CD4-positive, alpha-beta T cell (primary cell): ENCODE data around the gene CEP135. TPM values are rescaled to one million over a fixed set of nuclear protein-coding genes. Genes with fewer than 3 reads are reported as not detected.

Source experiments
- ATAC-seq: fragments of 200-7000 bp; cut with Tn5 transposase; one replicate; pipeline ENCODE4 v1.10.0; 2022; ENCODE audit warnings: mild to moderate bottlenecking; ENCODE audit not compliant: poor library complexity
- CTCF ChIA-PET: fragments of 350-600 bp; sonication (Branson Sonifier 250); formaldehyde crosslinking; loops from one replicate; lab custom pipeline; 2021; ENCODE audit warnings: antibody characterized with exemption, inconsistent platforms; lab: Charles Lee
- POLR2A ChIA-PET: fragments of 350-600 bp; sonication (Branson Sonifier 250); formaldehyde crosslinking; loops from one replicate; lab custom pipeline; 2021; ENCODE audit warnings: antibody characterized with exemption, inconsistent platforms; lab: Charles Lee
- DNase-seq, 14 experiments: peaks; one replicate each; pipeline ENCODE4 v3.0.0-alpha.2; 2013 to 2020; ENCODE audit warnings: mixed read lengths in 2 of 14
- H3K27ac ChIP-seq, 2 donors: one replicate each; pipeline versions ENCODE4 v1.5.1 to v1.7.0; 2013; ENCODE audit warnings: low read length in 2 of 2, low read depth in 1 of 2, mild to moderate bottlenecking in 1 of 2
- H3K27me3 ChIP-seq, 2 experiments: 1 replicate in 1 of 2; 2 replicates in 1 of 2; pipeline versions ENCODE4 v1.6.1 to v1.7.0; 2013; ENCODE audit warnings: low read length in 2 of 2, control low read depth in 1 of 2, mild to moderate bottlenecking in 1 of 2, moderate library complexity in 1 of 2; ENCODE audit not compliant: insufficient read depth in 2 of 2, control insufficient read depth in 1 of 2
- H3K36me3 ChIP-seq: one replicate; pipeline ENCODE4 v1.6.1; 2013; ENCODE audit warnings: low read length, control low read depth; ENCODE audit not compliant: insufficient read depth
- H3K4me1 ChIP-seq: one replicate; pipeline ENCODE4 v1.6.1; 2013; ENCODE audit warnings: low read length, control low read depth; ENCODE audit not compliant: insufficient read depth
- H3K4me3 ChIP-seq: one replicate; pipeline ENCODE4 v1.5.1; 2013; ENCODE audit warnings: mild to moderate bottlenecking, low read length, moderate library complexity
- H3K9me3 ChIP-seq, 2 experiments: 1 replicate in 1 of 2; 2 replicates in 1 of 2; pipeline versions ENCODE4 v1.6.1 to v1.7.0; 2013; ENCODE audit warnings: low read length in 2 of 2, mild to moderate bottlenecking in 2 of 2, control low read depth in 1 of 2, moderate library complexity in 1 of 2; ENCODE audit not compliant: control insufficient read depth in 1 of 2, insufficient read depth in 1 of 2
- H3K27ac Mint-ChIP-seq: one replicate; pipeline ENCODE4 v1.8.0; 2020; ENCODE audit warnings: mixed read lengths
- H3K27me3 Mint-ChIP-seq: one replicate; pipeline ENCODE4 v1.8.0; 2021; ENCODE audit warnings: mixed read lengths
- H3K36me3 Mint-ChIP-seq: one replicate; pipeline ENCODE4 v1.8.0; 2021; ENCODE audit warnings: low read depth, mixed read lengths
- H3K4me1 Mint-ChIP-seq: one replicate; pipeline ENCODE4 v1.8.0; 2021; ENCODE audit warnings: low read depth, mixed read lengths
- H3K4me3 Mint-ChIP-seq: one replicate; pipeline ENCODE4 v1.8.0; 2020; ENCODE audit warnings: mild to moderate bottlenecking, mixed read lengths
- H3K9me3 Mint-ChIP-seq: one replicate; pipeline ENCODE4 v1.8.0; 2020; ENCODE audit warnings: mixed read lengths
- intact Hi-C, 2 experiments: fragments of 100-400 bp; cut with DNase I in 1 of 2; cut with micrococcal nuclease in 1 of 2; formaldehyde crosslinking; loops; one replicate each; pipeline versions ENCODE4 v1.15.1 to v1.9.0; 2023 to 2025; cut with DNase I, micrococcal nuclease
- total RNA-seq, 174 experiments: library from RNA in 2 of 174; stranded (reverse) in 2 of 174; gene quantifications; one replicate each; pipeline ENCODE4 v1.2.3 and lab custom pipeline; 2021 to 2026
- TF ChIP-seq, protein P1 (sequence below): fragments of 200-600 bp; IDR thresholded peaks from one replicate; pipeline ENCODE4 v1.8.0; 2022; ENCODE audit warnings: antibody characterized with exemption, mild to moderate bottlenecking

CEP135 gene
- total RNA-seq, 2 experiments from 2014 or later = 19.6 to 21.0 TPM

GRCh38 chr4:55925241-55925640 lies 23.5 kb upstream of the CEP135 start:
- H3K4me3 Mint-ChIP-seq = no peak overlapping the region
- DNase-seq (no peak), ATAC-seq (no peak)
- no peaks in the 10 kb centered on the region for H3K9me3 Mint-ChIP-seq
- no peaks in the 10 kb centered on the region for H3K36me3 ChIP-seq
- H3K4me1 Mint-ChIP-seq = no peaks in the 10 kb centered on the region
- CTCF ChIA-PET = no interaction called here
- H3K27me3 Mint-ChIP-seq = no peaks in the 10 kb centered on the region
- POLR2A ChIA-PET = no interaction called here
- no peaks in the 10 kb centered on the region for H3K36me3 Mint-ChIP-seq
- intact Hi-C loops = no loop called here
- H3K27ac ChIP-seq = no peak overlapping the region
- no peaks in the 10 kb centered on the region for H3K27me3 ChIP-seq
- no peaks in the 10 kb centered on the region for H3K9me3 ChIP-seq
- H3K27ac Mint-ChIP-seq = no peak overlapping the region
- H3K4me3 ChIP-seq = no peak overlapping the region
- TF ChIP-seq, protein P1, sequence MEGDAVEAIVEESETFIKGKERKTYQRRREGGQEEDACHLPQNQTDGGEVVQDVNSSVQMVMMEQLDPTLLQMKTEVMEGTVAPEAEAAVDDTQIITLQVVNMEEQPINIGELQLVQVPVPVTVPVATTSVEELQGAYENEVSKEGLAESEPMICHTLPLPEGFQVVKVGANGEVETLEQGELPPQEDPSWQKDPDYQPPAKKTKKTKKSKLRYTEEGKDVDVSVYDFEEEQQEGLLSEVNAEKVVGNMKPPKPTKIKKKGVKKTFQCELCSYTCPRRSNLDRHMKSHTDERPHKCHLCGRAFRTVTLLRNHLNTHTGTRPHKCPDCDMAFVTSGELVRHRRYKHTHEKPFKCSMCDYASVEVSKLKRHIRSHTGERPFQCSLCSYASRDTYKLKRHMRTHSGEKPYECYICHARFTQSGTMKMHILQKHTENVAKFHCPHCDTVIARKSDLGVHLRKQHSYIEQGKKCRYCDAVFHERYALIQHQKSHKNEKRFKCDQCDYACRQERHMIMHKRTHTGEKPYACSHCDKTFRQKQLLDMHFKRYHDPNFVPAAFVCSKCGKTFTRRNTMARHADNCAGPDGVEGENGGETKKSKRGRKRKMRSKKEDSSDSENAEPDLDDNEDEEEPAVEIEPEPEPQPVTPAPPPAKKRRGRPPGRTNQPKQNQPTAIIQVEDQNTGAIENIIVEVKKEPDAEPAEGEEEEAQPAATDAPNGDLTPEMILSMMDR = no peak
- no peaks in the 10 kb centered on the region for H3K4me1 ChIP-seq

GRCh38 chr4:55926610-55927009 lies 22.1 kb upstream of the CEP135 start:
- POLR2A ChIA-PET = no interaction called here
- H3K27me3 ChIP-seq = no peaks in the 10 kb centered on the region
- H3K36me3 ChIP-seq = no peaks in the 10 kb centered on the region
- no peak for ATAC-seq
- no peaks in the 10 kb centered on the region for H3K27me3 Mint-ChIP-seq
- TF ChIP-seq, protein P1 = no peak
- CTCF ChIA-PET = no interaction called here
- no peak for DNase-seq
- H3K27ac Mint-ChIP-seq = no peak overlapping the region
- H3K36me3 Mint-ChIP-seq = no peaks in the 10 kb centered on the region
- no peaks in the 10 kb centered on the region for H3K9me3 Mint-ChIP-seq
- H3K4me3 Mint-ChIP-seq = no peak overlapping the region
- no peak overlapping the region for H3K27ac ChIP-seq
- H3K9me3 ChIP-seq = no peaks in the 10 kb centered on the region
- H3K4me1 Mint-ChIP-seq = no peaks in the 10 kb centered on the region
- intact Hi-C loops = no loop called here
- no peak overlapping the region for H3K4me3 ChIP-seq
- no peaks in the 10 kb centered on the region for H3K4me1 ChIP-seq

DNA sequence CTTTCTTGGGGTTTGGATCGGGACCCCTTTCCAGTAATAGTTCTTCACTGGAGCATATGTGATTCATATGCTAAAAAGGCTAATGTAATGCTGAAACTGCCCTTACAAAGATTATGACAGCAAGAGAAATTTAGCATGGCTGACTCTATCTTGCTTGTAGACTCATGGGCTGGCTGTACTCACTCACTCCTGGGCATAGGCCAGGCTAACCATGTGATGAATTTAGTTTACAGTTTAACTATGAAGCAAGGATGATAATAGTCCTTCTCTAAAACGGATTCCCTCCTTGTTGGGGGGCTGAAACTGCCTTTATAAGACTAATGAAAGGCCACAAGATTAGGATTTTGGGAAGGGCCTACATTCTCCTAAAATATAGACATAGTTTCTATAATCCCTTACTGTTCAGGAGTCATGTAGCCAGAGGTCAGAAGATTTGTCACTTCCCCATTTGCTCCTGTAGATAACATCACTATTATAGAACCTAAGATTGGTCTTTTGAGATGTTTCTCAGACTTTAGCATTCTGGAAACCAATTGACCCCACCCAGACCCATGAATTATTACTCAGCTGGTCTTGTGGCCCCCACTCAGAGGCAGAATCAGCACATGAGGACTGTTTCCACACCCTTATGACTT lies 20.8 kb upstream of the CEP135 start:
- CTCF ChIA-PET = no interaction called here
- Histone ChIP-seq H3K36me3 (no peaks in the 10 kb centered on the region), H3K9me3 (no peaks in the 10 kb centered on the region), H3K4me1 (no peaks in the 10 kb centered on the region), H3K27me3 (no peaks in the 10 kb centered on the region), H3K27ac (no peak overlapping the region), H3K4me3 (no peak overlapping the region)
- ATAC-seq (no peak), DNase-seq (no peak)
- intact Hi-C loops = no loop called here
- Mint-ChIP-seq H3K27me3 (no peaks in the 10 kb centered on the region), H3K9me3 (no peaks in the 10 kb centered on the region), H3K27ac (no peak overlapping the region), H3K4me3 (no peak overlapping the region), H3K36me3 (no peaks in the 10 kb centered on the region), H3K4me1 (no peaks in the 10 kb centered on the region)
- TF ChIP-seq, protein P1 = no peak
- POLR2A ChIA-PET = no interaction called here
